IMR-90 (cell line): ENCODE measurements around the gene MERTK. TPM values are rescaled to one million over a fixed set of nuclear protein-coding genes. Genes with fewer than 3 reads are reported as not detected.

ENCODE experiments used
- ATAC-seq: fragments of 200-7000 bp; cut with Tn5 transposase; 2 replicates; pipeline ENCODE4 v1.9.1; 2020; ENCODE audit warnings: low read depth, mild to moderate bottlenecking, moderate library complexity
- BruUV-seq: library from RNA; stranded (reverse); fragments of 400-500 nt; replicated peaks from 2 replicates; lab custom pipeline; 2021; lab: Mats Ljungman, UMichigan
- CTCF ChIA-PET: fragments of 300-600 bp; formaldehyde crosslinking; extraction: SDS; loops from one replicate; lab custom pipeline; 2021; ENCODE audit warnings: antibody characterized with exemption; lab: Yijun Ruan, JAX
- POLR2A ChIA-PET: fragments of 300-600 bp; sonication (Branson Sonifier 250); formaldehyde crosslinking; loops from one replicate; lab custom pipeline; 2022; ENCODE audit warnings: antibody characterized with exemption; ENCODE audit not compliant: unreplicated experiment; lab: Charles Lee
- DNase-seq: peaks from one replicate; pipeline ENCODE4 v3.0.0; 2013
- H2AFZ ChIP-seq: replicated peaks from 2 replicates; pipeline ENCODE3; 2013; ENCODE audit warnings: low read length, mild to moderate bottlenecking; ENCODE audit not compliant: poor library complexity
- H2AK5ac ChIP-seq: 2 replicates; pipeline ENCODE4 v1.6.1; 2013; ENCODE audit warnings: low read depth, low read length, inconsistent platforms
- H2AK9ac ChIP-seq: replicated peaks from 2 replicates; pipeline ENCODE3; 2013; ENCODE audit warnings: mild to moderate bottlenecking, low read depth, low read length, moderate library complexity; ENCODE audit not compliant: poor library complexity
- H2BK120ac ChIP-seq: 2 replicates; pipeline ENCODE4 v1.6.1; 2013; ENCODE audit warnings: low read depth, low read length, inconsistent platforms
- H2BK15ac ChIP-seq: 3 replicates; pipeline ENCODE4 v1.6.1; 2013; ENCODE audit warnings: low read depth, low read length, inconsistent platforms
- H2BK20ac ChIP-seq: 2 replicates; pipeline ENCODE4 v1.6.1; 2013; ENCODE audit warnings: low read depth, mild to moderate bottlenecking, inconsistent platforms, low read length, moderate library complexity
- H2BK5ac ChIP-seq: 2 replicates; pipeline ENCODE4 v1.6.1; 2013; ENCODE audit warnings: mild to moderate bottlenecking, low read depth, low read length, inconsistent platforms; ENCODE audit not compliant: poor library complexity, severe bottlenecking
- H3K14ac ChIP-seq: replicated peaks from 2 replicates; pipeline ENCODE4 v1.6.1; 2013; ENCODE audit warnings: low read depth, low read length, inconsistent platforms
- H3K18ac ChIP-seq: 2 replicates; pipeline ENCODE4 v1.6.1; 2013; ENCODE audit warnings: low read depth, low read length, control low read depth
- H3K23ac ChIP-seq: 2 replicates; pipeline ENCODE4 v1.6.1; 2013; ENCODE audit warnings: low read depth, low read length, inconsistent platforms
- H3K27ac ChIP-seq: 2 replicates; pipeline ENCODE4 v1.5.1; 2013; ENCODE audit warnings: mild to moderate bottlenecking, control low read depth, low read length; ENCODE audit not compliant: insufficient read depth
- H3K27me3 ChIP-seq: 2 replicates; pipeline ENCODE4 v1.6.1; 2013; ENCODE audit warnings: low read length; ENCODE audit not compliant: control insufficient read depth, insufficient read depth
- H3K36me3 ChIP-seq: 2 replicates; pipeline ENCODE4 v1.6.1; 2013; ENCODE audit warnings: low read length, mixed read lengths; ENCODE audit not compliant: control insufficient read depth, insufficient read depth
- H3K4ac ChIP-seq: 2 replicates; pipeline ENCODE4 v1.6.1; 2013; ENCODE audit warnings: low read depth, low read length, inconsistent platforms
- H3K4me1 ChIP-seq: 2 replicates; pipeline ENCODE4 v1.6.1; 2013; ENCODE audit warnings: low read length, mixed read lengths; ENCODE audit not compliant: control insufficient read depth, insufficient read depth
- H3K4me2 ChIP-seq: 2 replicates; pipeline ENCODE4 v1.6.1; 2013; ENCODE audit warnings: low read depth, mild to moderate bottlenecking, control low read depth, low read length, moderate library complexity
- H3K4me3 ChIP-seq: 2 replicates; pipeline ENCODE4 v1.5.1; 2013; ENCODE audit warnings: low read depth, mild to moderate bottlenecking, control low read depth, low read length, moderate library complexity; ENCODE audit not compliant: insufficient read depth
- H3K56ac ChIP-seq: 2 replicates; pipeline ENCODE4 v1.6.1; 2013; ENCODE audit warnings: low read length, inconsistent platforms; ENCODE audit not compliant: insufficient read depth; ENCODE audit errors: extremely low read depth
- H3K79me1 ChIP-seq, 2 experiments: 2 replicates each; pipeline ENCODE4 v1.6.1; 2013; ENCODE audit warnings: low read length in 2 of 2, inconsistent platforms in 1 of 2, low read depth in 1 of 2
- H3K9ac ChIP-seq: 2 replicates; pipeline ENCODE4 v1.6.1; 2013; ENCODE audit warnings: low read depth, low read length, control low read depth
- H3K9me1 ChIP-seq: 2 replicates; pipeline ENCODE4 v1.6.1; 2013; ENCODE audit warnings: low read length, inconsistent platforms; ENCODE audit not compliant: insufficient read depth
- H3K9me3 ChIP-seq: 2 replicates; pipeline ENCODE4 v1.6.1; 2013; ENCODE audit warnings: low read length; ENCODE audit not compliant: control insufficient read depth, insufficient read depth
- H4K20me1 ChIP-seq: 2 replicates; pipeline ENCODE4 v1.6.1; 2013; ENCODE audit warnings: low read length, inconsistent platforms; ENCODE audit not compliant: insufficient read depth
- H4K5ac ChIP-seq: 2 replicates; pipeline ENCODE4 v1.6.1; 2013; ENCODE audit warnings: mild to moderate bottlenecking, low read depth, low read length, control low read depth
- H4K8ac ChIP-seq, 2 experiments: 2 replicates each; pipeline ENCODE4 v1.6.1; 2013; ENCODE audit warnings: low read depth in 2 of 2, low read length in 2 of 2, control low read depth in 1 of 2, inconsistent platforms in 1 of 2
- H4K91ac ChIP-seq: 2 replicates; pipeline ENCODE4 v1.6.1; 2013; ENCODE audit warnings: low read depth, low read length, inconsistent platforms; ENCODE audit not compliant: insufficient read depth
- BHLHE40 ChIP-seq: fragments of 150-350 bp; IDR thresholded peaks from 2 replicates; pipeline ENCODE4 v1.6.1; 2016; ENCODE audit warnings: mild to moderate bottlenecking, low read depth, low read length
- CEBPB ChIP-seq: IDR thresholded peaks from 2 replicates; pipeline ENCODE4 v1.6.1; 2012; ENCODE audit warnings: low read depth, low read length, improper control_type of control experiment
- CHD1 ChIP-seq: IDR thresholded peaks from 2 replicates; pipeline ENCODE4 v1.6.1; 2012; ENCODE audit warnings: low read depth, low read length, improper control_type of control experiment
- FOS ChIP-seq: fragments of 150-350 bp; IDR thresholded peaks from 2 replicates; pipeline ENCODE4 v1.6.1; 2016; ENCODE audit warnings: low read depth, low read length
- MAFK ChIP-seq: IDR thresholded peaks from 2 replicates; pipeline ENCODE4 v1.6.1; 2012; ENCODE audit warnings: low read depth, low read length, improper control_type of control experiment
- MAZ ChIP-seq: IDR thresholded peaks from 2 replicates; pipeline ENCODE4 v1.6.1; 2012; ENCODE audit warnings: low read depth, mild to moderate bottlenecking, low read length, improper control_type of control experiment, moderate library complexity, borderline replicate concordance
- MXI1 ChIP-seq: IDR thresholded peaks from 2 replicates; pipeline ENCODE4 v1.6.1; 2012; ENCODE audit warnings: low read depth, mild to moderate bottlenecking, low read length, moderate library complexity, borderline replicate concordance
- POLR2A ChIP-seq: IDR thresholded peaks from 2 replicates; pipeline ENCODE4 v1.6.1; 2012; ENCODE audit warnings: mild to moderate bottlenecking, low read depth, low read length
- RAD21 ChIP-seq: IDR thresholded peaks from 2 replicates; pipeline ENCODE4 v1.6.1; 2012; ENCODE audit warnings: low read length, improper control_type of control experiment
- WGBS, 2 experiments: methylation state at CpG; one replicate each; pipeline versions ENCODE4 v1.1.5 to v1.1.7; 2013; ENCODE audit warnings: missing lambda C conversion rate in 2 of 2; ENCODE audit not compliant: insufficient read length in 1 of 2; ENCODE audit errors: extremely low coverage in 2 of 2; 5-methylcytosine and 5-hydroxymethylcytosine counted together
- dilution Hi-C: fragments of 300-500 bp; cut with HindIII; formaldehyde crosslinking; loops from one replicate; pipeline ENCODE4 v1.14.3; 2018; ENCODE audit warnings: low sequenced_read_pairs; ENCODE audit not compliant: unreplicated experiment
- in situ Hi-C: fragments of 300-500 bp; cut with MboI; formaldehyde crosslinking; loops from 3 replicates; pipeline ENCODE4 v1.14.3; 2019; ENCODE audit warnings: low sequenced_read_pairs, inconsistent platforms, mixed read lengths
- intact Hi-C: fragments of 100-400 bp; cut with micrococcal nuclease; formaldehyde crosslinking; loops from 2 replicates; pipeline ENCODE4 v1.10.0; 2022
- polyA plus RNA-seq, 3 experiments: library from polyadenylated mRNA; depleted of rRNA; stranded (reverse); fragments of >200 nt; gene quantifications; 2 replicates each; pipeline ENCODE4 v1.2.3, GENCODE V29; 2012; ENCODE audit warnings: low replicate concordance in 1 of 3
- total RNA-seq: library from RNA; depleted of rRNA; stranded (reverse); fragments of >200 nt; gene quantifications from 2 replicates; pipeline ENCODE4 v1.2.3, GENCODE V29; 2012
- TF ChIP-seq, protein P1 (sequence below): fragments of 150-350 bp; IDR thresholded peaks from 2 replicates; pipeline ENCODE4 v1.6.1; 2017; ENCODE audit warnings: mild to moderate bottlenecking, antibody characterized with exemption, low read length, low read depth
- TF ChIP-seq, protein P2 (sequence below): conservative IDR thresholded peaks from 2 replicates; pipeline ENCODE4 v1.5.1; 2012; ENCODE audit warnings: mild to moderate bottlenecking, low read depth, low read length, improper control_type of control experiment

The MERTK gene
- total and polyA plus RNA-seq, 2 of the 4 experiments (the other 2 are of a cell fraction), result 0.36 to 0.62 TPM

DNA sequence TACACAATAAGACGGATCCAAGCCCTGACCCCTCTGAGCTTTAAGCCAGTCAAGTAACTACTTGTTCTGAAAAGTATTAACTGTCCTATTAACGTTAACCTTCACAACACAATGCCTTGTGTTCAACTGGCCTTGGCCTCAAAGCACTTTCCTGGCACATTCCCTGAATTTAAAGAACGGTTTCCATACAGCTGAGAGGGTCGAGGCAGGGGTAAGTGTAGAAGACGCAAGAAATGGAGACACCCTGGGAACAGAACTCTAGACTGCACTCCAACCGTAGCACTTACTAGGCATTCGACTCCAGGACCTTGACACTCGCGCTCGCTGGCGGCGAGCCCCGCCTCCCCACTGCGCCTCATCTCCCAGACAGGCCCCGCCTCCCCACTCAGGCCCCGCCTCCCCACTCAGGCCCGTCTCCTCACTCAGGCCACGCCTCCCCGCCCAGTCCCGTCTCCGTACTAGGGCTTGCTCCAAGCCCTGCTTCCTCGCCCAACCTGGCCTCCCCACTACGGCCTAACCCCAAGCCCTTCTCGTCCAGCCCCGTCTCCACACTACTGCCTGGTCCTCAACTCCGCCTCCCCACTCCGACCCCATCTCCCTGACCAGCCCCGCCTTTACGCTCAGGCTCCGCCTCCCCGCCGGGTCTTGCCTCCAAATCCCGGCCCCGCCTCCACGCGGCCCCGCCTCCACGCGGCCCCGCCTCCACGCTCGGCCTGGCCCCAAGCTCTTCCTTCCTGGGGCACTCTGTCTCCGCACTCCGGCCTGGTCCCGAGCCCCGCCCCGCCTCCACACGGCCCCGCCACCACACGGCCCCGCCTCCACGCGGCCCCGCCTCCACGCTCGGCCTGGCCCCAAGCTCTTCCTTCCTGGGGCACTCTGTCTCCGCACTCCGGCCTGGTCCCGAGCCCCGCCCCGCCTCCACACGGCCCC lies 155.8 kb downstream of the MERTK start:
- Histone ChIP-seq H3K4ac (peak overlapping the region; percentile 82), H4K91ac (peak overlapping the region; percentile 82), H3K27ac (peak overlapping the region; percentile 95), H3K4me1 (peaks cover 10% of the 10 kb centered on the region), H2BK20ac (peak overlapping the region; percentile 63), H3K9ac (peak overlapping the region; percentile 88), H3K36me3 (peaks cover 5% of the 10 kb centered on the region; the same call in 1 of the 2 replicates), H3K18ac (peak overlapping the region; percentile 99), H3K9me1 (peaks cover 11% of the 10 kb centered on the region), H3K56ac (no peak overlapping the region), H2AK9ac (no peak overlapping the region), H3K79me1 (peaks cover 18 to 34% of the 10 kb centered on the region in 2 experiments), H4K8ac (peak overlapping the region; percentile 27 to 63; a peak in 2 of 4 replicates), H2BK15ac (peak overlapping the region; percentile 59; the same call in 1 of the 3 replicates), H2BK120ac (peak overlapping the region; percentile 81), H3K4me2 (peak overlapping the region; percentile 97), H2AFZ (peak overlapping the region; percentile 89), H2BK5ac (peak overlapping the region; percentile 91), H3K23ac (peak overlapping the region; percentile 32; the same call in 1 of the 2 replicates), H4K5ac (peak overlapping the region; percentile 65), H2AK5ac (no peak overlapping the region), H3K4me3 (peak overlapping the region; percentile 87), H3K27me3 (no peaks in the 10 kb centered on the region), H3K14ac (peak overlapping the region; percentile 84), H3K9me3 (no peaks in the 10 kb centered on the region), H4K20me1 (peaks cover 22% of the 10 kb centered on the region)
- in situ Hi-C loops, result no loop called here
- dilution Hi-C loops, result no loop called here
- no TSS peak for BruUV-seq
- ATAC-seq (peak; percentile 75), DNase-seq (peak; percentile 92)
- POLR2A ChIA-PET, result no interaction called here
- intact Hi-C loops, result loop anchor here (5.0 kb wide), 1 partner anchor 203 kb away; the partner anchor contains the start of gene ZC3H8
- WGBS, 2 experiments, result 2% methylated on average over 16 of the region's 62 CpGs; no CpG with 5 or more reads in 1 of the 2 experiments
- CTCF ChIA-PET, result interaction anchor here (0.7 to 1.0 kb wide), 2 partner anchors 40 to 167 kb away, joined by 3 to 6 read pairs; no protein-coding TSS in a partner anchor
- TF ChIP-seq CHD1 (no peak), MAZ (no peak), BHLHE40 (no peak), RAD21 (no peak), CEBPB (no peak), FOS (no peak), MAFK (no peak), POLR2A (no peak), MXI1 (no peak)
- TF ChIP-seq, protein P1, sequence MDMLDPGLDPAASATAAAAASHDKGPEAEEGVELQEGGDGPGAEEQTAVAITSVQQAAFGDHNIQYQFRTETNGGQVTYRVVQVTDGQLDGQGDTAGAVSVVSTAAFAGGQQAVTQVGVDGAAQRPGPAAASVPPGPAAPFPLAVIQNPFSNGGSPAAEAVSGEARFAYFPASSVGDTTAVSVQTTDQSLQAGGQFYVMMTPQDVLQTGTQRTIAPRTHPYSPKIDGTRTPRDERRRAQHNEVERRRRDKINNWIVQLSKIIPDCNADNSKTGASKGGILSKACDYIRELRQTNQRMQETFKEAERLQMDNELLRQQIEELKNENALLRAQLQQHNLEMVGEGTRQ, result no peak
- TF ChIP-seq, protein P2, sequence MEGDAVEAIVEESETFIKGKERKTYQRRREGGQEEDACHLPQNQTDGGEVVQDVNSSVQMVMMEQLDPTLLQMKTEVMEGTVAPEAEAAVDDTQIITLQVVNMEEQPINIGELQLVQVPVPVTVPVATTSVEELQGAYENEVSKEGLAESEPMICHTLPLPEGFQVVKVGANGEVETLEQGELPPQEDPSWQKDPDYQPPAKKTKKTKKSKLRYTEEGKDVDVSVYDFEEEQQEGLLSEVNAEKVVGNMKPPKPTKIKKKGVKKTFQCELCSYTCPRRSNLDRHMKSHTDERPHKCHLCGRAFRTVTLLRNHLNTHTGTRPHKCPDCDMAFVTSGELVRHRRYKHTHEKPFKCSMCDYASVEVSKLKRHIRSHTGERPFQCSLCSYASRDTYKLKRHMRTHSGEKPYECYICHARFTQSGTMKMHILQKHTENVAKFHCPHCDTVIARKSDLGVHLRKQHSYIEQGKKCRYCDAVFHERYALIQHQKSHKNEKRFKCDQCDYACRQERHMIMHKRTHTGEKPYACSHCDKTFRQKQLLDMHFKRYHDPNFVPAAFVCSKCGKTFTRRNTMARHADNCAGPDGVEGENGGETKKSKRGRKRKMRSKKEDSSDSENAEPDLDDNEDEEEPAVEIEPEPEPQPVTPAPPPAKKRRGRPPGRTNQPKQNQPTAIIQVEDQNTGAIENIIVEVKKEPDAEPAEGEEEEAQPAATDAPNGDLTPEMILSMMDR, result no peak
